GM08714 (cell line): Measurements from ENCODE around the gene ZG16B.

Source experiments
- H3K4me3 ChIP-seq: fragments of 200-500 bp; sonication (Bioruptor generic); 2 replicates; pipeline ENCODE4 v1.5.1; 2014; ENCODE audit warnings: mild to moderate bottlenecking, low read length, inconsistent platforms
- ZNF274 ChIP-seq: IDR thresholded peaks from 2 replicates; pipeline ENCODE4 v1.6.1; 2012; ENCODE audit warnings: mild to moderate bottlenecking, low read depth, low read length

The ZG16B gene

GRCh38 chr16:2856686-2857450 lies 26.8 kb downstream of the ZG16B start:
- no peak overlapping the region for H3K4me3 ChIP-seq
- no peak for TF ChIP-seq ZNF274

GRCh38 chr16:2857451-2858244 lies 27.5 kb downstream of the ZG16B start, which contains the start of gene PRSS22:
TSS of gene PRSS22 (minus strand) at chr16:2858170. CDS start at chr16:2858104, 66 bp downstream.
- H3K4me3 ChIP-seq, result no peak within 1 kb of the TSS
- TF ChIP-seq ZNF274, result no peak

- no peak overlapping the region for H3K4me3 ChIP-seq
- TF ChIP-seq ZNF274, result no peak
Measured at GRCh38 chr16:2858245-2859025, 28.3 kb downstream of the ZG16B start.

- TF ChIP-seq ZNF274, result no peak
- H3K4me3 ChIP-seq, result no peak overlapping the region
Measured at GRCh38 chr16:2859686-2860265, 29.7 kb downstream of the ZG16B start.

- no peak overlapping the region for H3K4me3 ChIP-seq
Measured at GRCh38 chr16:2860826-2861567, 30.9 kb downstream of the ZG16B start.

GRCh38 chr16:2865651-2866050 lies 35.5 kb downstream of the ZG16B start:
- no peak for TF ChIP-seq ZNF274
- H3K4me3 ChIP-seq, result no peak overlapping the region

More at GRCh38 chr16:2860826-2861567, 30.9 kb downstream of the ZG16B start:
- TF ChIP-seq ZNF274, result no peak

GRCh38 chr16:2866431-2866830 lies 36.3 kb downstream of the ZG16B start:
- no peak overlapping the region for H3K4me3 ChIP-seq
- TF ChIP-seq ZNF274, result no peak

GRCh38 chr16:2867661-2867986 lies 37.5 kb downstream of the ZG16B start:
- no peak for TF ChIP-seq ZNF274

GRCh38 chr16:2867987-2868789 lies 38.1 kb downstream of the ZG16B start:
- peak overlapping the region; percentile 52; the same call in 1 of the 2 replicates for H3K4me3 ChIP-seq
- no peak for TF ChIP-seq ZNF274

More at GRCh38 chr16:2867661-2867986, 37.5 kb downstream of the ZG16B start:
- peak overlapping the region; percentile 52; the same call in 1 of the 2 replicates for H3K4me3 ChIP-seq

- no peak overlapping the region for H3K4me3 ChIP-seq
- TF ChIP-seq ZNF274, result no peak
Measured at GRCh38 chr16:2871926-2872325, 41.8 kb downstream of the ZG16B start.

- no peak overlapping the region for H3K4me3 ChIP-seq
- TF ChIP-seq ZNF274, result no peak
Measured at GRCh38 chr16:2874032-2874911, 44.2 kb downstream of the ZG16B start.
